ENCODE measurements around the gene SELENOW. TPM values are rescaled to one million over a fixed set of nuclear protein-coding genes. Genes with fewer than 3 reads are reported as not detected.
"Not testable (repeated sequence)": the region's sequence is repeated elsewhere in the genome, so short reads cannot be mapped to it uniquely, and the experiment has no call there.

The SELENOW gene
- polyA plus RNA-seq, 1 experiment = 177 TPM

DNA sequence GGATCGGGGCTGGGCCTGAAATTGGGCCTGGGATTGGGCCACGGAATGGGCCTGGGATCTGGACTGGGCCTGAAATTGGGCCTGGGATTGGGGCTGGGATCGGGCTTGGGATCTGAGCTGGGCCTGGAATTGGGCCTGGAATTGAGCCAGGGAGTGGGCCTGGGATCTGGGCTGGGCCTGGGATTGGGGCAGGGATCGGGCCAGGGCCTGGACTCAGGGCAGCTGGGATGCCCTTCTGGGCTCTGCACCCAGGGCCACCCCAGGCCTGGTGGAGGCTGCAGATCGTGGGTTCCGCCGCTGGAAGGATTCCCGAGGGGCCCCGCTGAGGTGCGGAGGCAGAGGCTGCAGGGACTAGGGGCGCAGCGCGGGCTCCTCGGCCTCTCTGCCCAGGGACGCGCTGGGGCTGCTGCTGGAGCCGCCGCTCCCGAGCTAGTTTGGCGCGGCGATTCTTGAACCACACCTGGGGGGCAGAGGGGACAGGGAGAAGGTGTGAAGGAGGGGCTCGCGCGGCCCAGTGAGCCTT, 24.1 kb downstream of the SELENOW start:
- no peak overlapping the region for H3K27ac ChIP-seq (ENCODE audit: low read depth, low read length)
- POLR2A ChIA-PET = no interaction called here
- no peak for DNase-seq (ENCODE audit: low read depth, low spot score)
- peaks cover 9% of the 10 kb centered on the region for H3K27me3 ChIP-seq (ENCODE audit: control insufficient read depth, insufficient read depth, low read length)
- TF ChIP-seq, protein P1, sequence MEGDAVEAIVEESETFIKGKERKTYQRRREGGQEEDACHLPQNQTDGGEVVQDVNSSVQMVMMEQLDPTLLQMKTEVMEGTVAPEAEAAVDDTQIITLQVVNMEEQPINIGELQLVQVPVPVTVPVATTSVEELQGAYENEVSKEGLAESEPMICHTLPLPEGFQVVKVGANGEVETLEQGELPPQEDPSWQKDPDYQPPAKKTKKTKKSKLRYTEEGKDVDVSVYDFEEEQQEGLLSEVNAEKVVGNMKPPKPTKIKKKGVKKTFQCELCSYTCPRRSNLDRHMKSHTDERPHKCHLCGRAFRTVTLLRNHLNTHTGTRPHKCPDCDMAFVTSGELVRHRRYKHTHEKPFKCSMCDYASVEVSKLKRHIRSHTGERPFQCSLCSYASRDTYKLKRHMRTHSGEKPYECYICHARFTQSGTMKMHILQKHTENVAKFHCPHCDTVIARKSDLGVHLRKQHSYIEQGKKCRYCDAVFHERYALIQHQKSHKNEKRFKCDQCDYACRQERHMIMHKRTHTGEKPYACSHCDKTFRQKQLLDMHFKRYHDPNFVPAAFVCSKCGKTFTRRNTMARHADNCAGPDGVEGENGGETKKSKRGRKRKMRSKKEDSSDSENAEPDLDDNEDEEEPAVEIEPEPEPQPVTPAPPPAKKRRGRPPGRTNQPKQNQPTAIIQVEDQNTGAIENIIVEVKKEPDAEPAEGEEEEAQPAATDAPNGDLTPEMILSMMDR (IDR thresholded peaks at IDR 0.05; ENCODE audit: low read depth, low read length) = no peak
- CTCF ChIA-PET = interaction anchor here (1.1 kb wide), 1 partner anchor 13 kb away, joined by 4 read pairs; no protein-coding TSS in a partner anchor
- H3K9me3 ChIP-seq (ENCODE audit: control insufficient read depth, insufficient read depth, low read length) = peaks cover 14% of the 10 kb centered on the region
- no peak overlapping the region for H3K4me3 ChIP-seq (ENCODE audit: low read depth, low read length)

DNA sequence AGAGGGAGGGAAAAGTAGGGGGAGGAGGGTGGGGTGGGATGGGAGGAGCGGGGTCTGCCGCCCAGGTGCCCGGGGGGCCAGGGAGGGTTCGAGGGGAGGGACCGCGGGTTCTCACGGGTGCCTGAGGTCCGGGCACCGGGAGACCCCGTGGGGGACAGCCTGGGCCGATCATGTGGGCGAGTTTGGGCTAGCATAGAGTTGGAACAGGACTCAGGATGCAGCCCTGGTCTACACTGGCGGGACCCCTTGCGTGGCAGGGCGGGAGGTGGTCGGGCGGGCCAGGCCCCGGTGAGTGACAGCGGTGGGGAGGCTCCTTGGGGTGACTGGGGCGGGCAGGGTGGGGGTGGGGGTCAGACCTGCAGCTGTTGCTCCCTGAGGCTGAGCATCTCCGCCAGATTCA, 24.6 kb downstream of the SELENOW start:
- H3K4me3 ChIP-seq (ENCODE audit: low read depth, low read length); H3K27ac ChIP-seq (ENCODE audit: low read depth, low read length); H3K27me3 ChIP-seq (ENCODE audit: control insufficient read depth, insufficient read depth, low read length); DNase-seq (ENCODE audit: low read depth, low spot score); CTCF ChIA-PET; POLR2A ChIA-PET: not testable (repeated sequence)
- peaks cover 14% of the 10 kb centered on the region for H3K9me3 ChIP-seq (ENCODE audit: control insufficient read depth, insufficient read depth, low read length)

DNA sequence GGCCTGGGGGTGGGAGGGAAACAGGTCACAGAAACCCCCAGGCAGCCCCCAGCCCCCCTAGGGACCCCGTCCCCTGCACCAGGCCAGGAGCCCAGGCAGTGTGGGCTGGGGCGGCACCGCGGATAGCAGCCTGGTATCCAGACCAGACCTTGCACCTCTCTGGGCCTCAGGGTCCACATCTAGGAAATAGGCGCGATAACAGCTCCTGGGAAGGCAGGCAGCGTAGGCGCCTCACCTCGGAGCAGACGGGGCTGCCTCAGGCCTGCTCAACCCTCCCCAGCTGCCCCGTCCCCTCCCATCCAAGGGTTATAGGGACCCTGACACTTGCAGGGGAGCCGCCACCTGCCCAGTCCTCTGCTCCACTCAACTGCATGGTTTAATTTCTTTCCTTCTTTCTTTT, 25.2 kb downstream of the SELENOW start:
- H3K4me3 ChIP-seq (ENCODE audit: low read depth, low read length); POLR2A ChIA-PET; CTCF ChIA-PET; DNase-seq (ENCODE audit: low read depth, low spot score); H3K27me3 ChIP-seq (ENCODE audit: control insufficient read depth, insufficient read depth, low read length); H3K27ac ChIP-seq (ENCODE audit: low read depth, low read length): not testable (repeated sequence)
- peaks cover 14% of the 10 kb centered on the region for H3K9me3 ChIP-seq (ENCODE audit: control insufficient read depth, insufficient read depth, low read length)

DNA sequence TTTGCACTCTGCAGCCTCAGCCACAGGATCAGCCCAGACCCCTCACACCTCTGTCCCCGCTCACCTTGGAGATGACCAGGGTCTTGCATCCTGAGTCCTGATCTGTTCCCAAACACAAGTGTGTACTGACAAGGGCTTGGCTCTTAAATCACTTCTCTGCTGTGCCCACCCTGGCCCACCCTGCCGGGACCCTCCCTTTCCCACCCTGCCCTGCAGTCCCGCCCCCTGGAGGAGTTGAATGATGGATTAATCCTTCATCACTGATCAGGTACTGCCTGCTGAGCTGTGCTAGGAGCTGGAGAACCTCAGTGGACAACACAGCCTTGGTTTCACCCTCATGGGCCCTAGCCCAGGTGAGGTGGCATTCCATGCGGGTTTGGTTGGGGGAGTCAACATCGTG, 25.9 kb downstream of the SELENOW start, which contains the start of gene TPRX1:
TPRX1 (minus strand) TSS at position 101 of the 400 bp plus-strand sequence; CDS start at position 89, 12 bp downstream.
- H3K9me3 ChIP-seq (ENCODE audit: control insufficient read depth, insufficient read depth, low read length) = peaks cover 14% of the 10 kb centered on the region
- H3K27me3 ChIP-seq (ENCODE audit: control insufficient read depth, insufficient read depth, low read length); H3K4me3 ChIP-seq (ENCODE audit: low read depth, low read length); POLR2A ChIA-PET; DNase-seq (ENCODE audit: low read depth, low spot score); CTCF ChIA-PET; H3K27ac ChIP-seq (ENCODE audit: low read depth, low read length): not testable (repeated sequence)

- TF ChIP-seq, protein P1 (IDR thresholded peaks at IDR 0.05; ENCODE audit: low read depth, low read length) = no peak
- Histone ChIP-seq H3K27ac (ENCODE audit: low read depth, low read length) (no peak overlapping the region), H3K9me3 (ENCODE audit: control insufficient read depth, insufficient read depth, low read length) (peaks cover 14% of the 10 kb centered on the region), H3K4me3 (ENCODE audit: low read depth, low read length) (no peak overlapping the region), H3K27me3 (ENCODE audit: control insufficient read depth, insufficient read depth, low read length) (peaks cover 2% of the 10 kb centered on the region)
- DNase-seq (ENCODE audit: low read depth, low spot score) = no peak
- ChIA-PET CTCF (no interaction called here), POLR2A (interaction anchor here (0.6 kb wide), 1 partner anchor 89 kb away, joined by 4 read pairs; no protein-coding TSS in a partner anchor)
Measured at GRCh38 chr19:47805313-47805712, 26.8 kb downstream of the SELENOW start.

DNA sequence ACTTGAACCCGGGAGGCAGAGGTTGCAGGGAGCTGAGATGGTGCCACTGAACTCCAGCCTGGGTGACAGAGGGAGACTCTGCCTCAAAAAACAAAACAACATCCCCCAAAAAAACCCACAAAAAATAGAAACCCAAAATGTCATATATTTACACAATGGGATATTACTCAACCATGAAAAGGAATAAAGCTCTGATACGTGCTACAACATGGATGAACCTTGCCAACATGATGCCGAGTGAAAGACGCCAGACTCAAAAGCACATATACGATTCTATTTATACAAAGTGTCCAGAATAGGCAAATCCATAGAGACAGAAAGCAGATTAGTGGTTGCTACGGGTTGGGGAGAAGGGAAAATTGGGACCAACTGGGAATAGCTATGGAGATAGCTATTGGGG, 27.9 kb downstream of the SELENOW start:
- CTCF ChIA-PET = interaction anchor here (1.3 kb wide), 1 partner anchor 63 kb away, joined by 3 read pairs; no protein-coding TSS in a partner anchor
- H3K27me3 ChIP-seq (ENCODE audit: control insufficient read depth, insufficient read depth, low read length) = peaks cover 2% of the 10 kb centered on the region
- H3K9me3 ChIP-seq (ENCODE audit: control insufficient read depth, insufficient read depth, low read length) = peaks cover 11% of the 10 kb centered on the region
- no peak overlapping the region for H3K4me3 ChIP-seq (ENCODE audit: low read depth, low read length)
- DNase-seq (ENCODE audit: low read depth, low spot score) = no peak
- TF ChIP-seq, protein P1 (IDR thresholded peaks at IDR 0.05; ENCODE audit: low read depth, low read length) = no peak
- H3K27ac ChIP-seq (ENCODE audit: low read depth, low read length) = no peak overlapping the region
- POLR2A ChIA-PET = no interaction called here
